Measurements from ENCODE around the gene CNOT4.

DNA sequence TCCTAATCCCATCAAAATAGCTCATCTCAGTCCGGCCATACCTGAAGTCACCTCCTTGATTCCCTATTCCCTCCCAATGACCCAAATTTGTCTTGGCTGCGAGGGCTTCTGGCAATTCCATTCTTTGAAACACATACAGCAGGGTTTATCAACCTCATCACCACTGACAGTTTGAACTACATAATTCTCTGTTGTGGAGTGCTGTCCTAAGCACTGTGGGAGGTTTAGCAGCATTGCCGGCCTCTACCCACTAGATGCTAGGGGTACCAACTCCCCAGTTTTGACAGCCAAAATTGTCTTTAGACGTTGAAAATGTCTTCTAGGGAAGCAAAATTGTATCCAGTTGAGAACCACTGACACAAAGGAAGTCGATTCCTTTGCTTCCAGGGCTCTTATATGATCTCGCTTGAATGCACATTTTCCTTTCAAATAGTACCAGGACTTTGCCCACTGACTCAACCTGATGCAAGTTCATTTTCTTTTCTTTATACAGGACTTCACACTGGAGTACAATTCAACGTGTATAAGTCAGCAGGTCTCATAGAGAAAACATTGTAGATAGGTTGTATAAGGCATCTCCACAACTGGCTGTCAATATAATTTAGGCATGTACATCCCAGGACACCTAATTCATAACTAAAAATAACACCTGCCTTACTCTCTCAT lies 142.9 kb downstream of the CNOT4 start:
- TF ChIP-seq CTCF (IDR thresholded peaks at IDR 0.05) (no peak), POLR2A (IDR thresholded peaks at IDR 0.05) (no peak)

All from prostate gland (tissue), 2 donors.